ENCODE measurements around the gene CDH13.

- TF ChIP-seq CTCF (IDR thresholded peaks at IDR 0.05 in 4 of 5, conservative IDR thresholded peaks at IDR 0.05 in 1 of 5), result no peak
- no peak for TF ChIP-seq POLR2A (IDR thresholded peaks at IDR 0.05)
These were observed 999.9 kb downstream of the CDH13 start for GRCh38 chr16:83626676-83627075.
